ENCODE measurements around the gene NUB1.

Gene NUB1

DNA sequence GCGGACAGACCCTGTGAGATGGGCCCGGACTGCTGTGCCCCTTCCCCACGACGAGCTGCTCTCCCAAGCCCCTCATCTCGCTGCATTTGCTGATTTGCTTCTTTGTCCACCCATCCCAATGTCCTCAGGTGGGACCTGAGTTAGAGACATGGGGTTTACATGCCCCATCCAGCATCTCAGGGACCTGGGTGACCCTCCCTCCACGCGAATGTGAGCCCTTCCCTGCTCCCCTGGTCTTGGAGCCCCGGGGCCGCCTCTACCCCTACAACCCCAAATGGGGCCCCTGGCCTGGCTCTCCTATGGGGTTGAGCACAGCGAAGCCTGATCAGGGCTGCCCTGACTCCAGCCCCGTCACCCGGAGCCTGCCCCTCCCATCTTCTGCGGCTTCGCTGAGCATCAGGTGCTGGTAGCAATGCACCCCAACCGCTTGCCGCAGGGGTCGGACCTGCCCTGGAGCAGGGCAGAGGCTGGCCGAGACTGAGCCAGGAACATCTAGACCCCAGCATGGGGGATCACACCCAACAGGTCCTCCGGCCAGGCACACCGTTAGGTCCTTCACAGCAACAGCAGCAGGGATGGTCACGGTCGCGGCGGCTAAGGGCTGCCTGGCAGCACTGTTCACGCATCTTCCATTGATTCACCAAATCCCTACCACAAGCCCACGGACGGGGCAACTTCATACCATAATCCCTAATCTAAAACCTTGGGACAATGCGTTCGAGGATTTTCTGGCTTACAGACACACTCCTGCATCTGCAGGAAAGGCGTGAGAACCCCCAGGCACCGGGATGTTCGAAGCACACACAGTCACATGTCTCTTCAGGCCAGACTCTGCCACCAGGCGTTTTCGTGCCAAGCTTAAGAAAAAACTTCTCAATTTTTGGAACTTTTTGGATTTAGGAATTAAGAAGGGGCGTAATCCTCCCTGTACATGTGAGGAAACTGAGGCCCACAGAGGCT is 52.7 kb downstream of the NUB1 start:
- H3K4me3 ChIP-seq (ENCODE audit: low read depth, low read length) = no peak overlapping the region
- no peaks in the 10 kb centered on the region for H3K27me3 ChIP-seq (ENCODE audit: insufficient read depth, low read depth, severe bottlenecking)
- no peak overlapping the region for H3K27ac ChIP-seq
- no peaks in the 10 kb centered on the region for H3K36me3 ChIP-seq
- H3K9me3 ChIP-seq (ENCODE audit: severe bottlenecking) = no peaks in the 10 kb centered on the region
- TF ChIP-seq, protein P1, sequence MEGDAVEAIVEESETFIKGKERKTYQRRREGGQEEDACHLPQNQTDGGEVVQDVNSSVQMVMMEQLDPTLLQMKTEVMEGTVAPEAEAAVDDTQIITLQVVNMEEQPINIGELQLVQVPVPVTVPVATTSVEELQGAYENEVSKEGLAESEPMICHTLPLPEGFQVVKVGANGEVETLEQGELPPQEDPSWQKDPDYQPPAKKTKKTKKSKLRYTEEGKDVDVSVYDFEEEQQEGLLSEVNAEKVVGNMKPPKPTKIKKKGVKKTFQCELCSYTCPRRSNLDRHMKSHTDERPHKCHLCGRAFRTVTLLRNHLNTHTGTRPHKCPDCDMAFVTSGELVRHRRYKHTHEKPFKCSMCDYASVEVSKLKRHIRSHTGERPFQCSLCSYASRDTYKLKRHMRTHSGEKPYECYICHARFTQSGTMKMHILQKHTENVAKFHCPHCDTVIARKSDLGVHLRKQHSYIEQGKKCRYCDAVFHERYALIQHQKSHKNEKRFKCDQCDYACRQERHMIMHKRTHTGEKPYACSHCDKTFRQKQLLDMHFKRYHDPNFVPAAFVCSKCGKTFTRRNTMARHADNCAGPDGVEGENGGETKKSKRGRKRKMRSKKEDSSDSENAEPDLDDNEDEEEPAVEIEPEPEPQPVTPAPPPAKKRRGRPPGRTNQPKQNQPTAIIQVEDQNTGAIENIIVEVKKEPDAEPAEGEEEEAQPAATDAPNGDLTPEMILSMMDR (IDR thresholded peaks at IDR 0.05; ENCODE audit: low read depth, low read length) = no peak
- no peak for DNase-seq

DNA sequence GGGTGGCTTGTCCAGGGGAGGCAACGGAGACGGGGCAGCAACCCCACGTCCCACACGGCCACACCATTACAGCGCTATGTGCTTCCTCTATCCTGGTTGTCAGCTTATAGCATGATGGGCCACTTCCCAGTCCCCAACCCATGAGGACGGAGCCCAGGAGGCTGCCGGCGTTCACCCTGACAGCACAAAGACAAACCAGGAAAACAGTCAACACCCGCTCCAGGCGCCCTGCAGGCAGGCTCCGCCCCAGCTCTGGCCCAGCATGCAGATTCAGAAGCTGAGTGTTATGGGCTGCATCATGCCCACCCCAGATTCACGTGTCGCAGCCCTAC is 53.4 kb downstream of the NUB1 start:
- no peak overlapping the region for H3K27ac ChIP-seq
- no peaks in the 10 kb centered on the region for H3K27me3 ChIP-seq (ENCODE audit: insufficient read depth, low read depth, severe bottlenecking)
- TF ChIP-seq, protein P1 (IDR thresholded peaks at IDR 0.05; ENCODE audit: low read depth, low read length) = no peak
- H3K36me3 ChIP-seq = no peaks in the 10 kb centered on the region
- DNase-seq = no peak
- H3K9me3 ChIP-seq (ENCODE audit: severe bottlenecking) = no peaks in the 10 kb centered on the region
- no peak overlapping the region for H3K4me3 ChIP-seq (ENCODE audit: low read depth, low read length)

DNA sequence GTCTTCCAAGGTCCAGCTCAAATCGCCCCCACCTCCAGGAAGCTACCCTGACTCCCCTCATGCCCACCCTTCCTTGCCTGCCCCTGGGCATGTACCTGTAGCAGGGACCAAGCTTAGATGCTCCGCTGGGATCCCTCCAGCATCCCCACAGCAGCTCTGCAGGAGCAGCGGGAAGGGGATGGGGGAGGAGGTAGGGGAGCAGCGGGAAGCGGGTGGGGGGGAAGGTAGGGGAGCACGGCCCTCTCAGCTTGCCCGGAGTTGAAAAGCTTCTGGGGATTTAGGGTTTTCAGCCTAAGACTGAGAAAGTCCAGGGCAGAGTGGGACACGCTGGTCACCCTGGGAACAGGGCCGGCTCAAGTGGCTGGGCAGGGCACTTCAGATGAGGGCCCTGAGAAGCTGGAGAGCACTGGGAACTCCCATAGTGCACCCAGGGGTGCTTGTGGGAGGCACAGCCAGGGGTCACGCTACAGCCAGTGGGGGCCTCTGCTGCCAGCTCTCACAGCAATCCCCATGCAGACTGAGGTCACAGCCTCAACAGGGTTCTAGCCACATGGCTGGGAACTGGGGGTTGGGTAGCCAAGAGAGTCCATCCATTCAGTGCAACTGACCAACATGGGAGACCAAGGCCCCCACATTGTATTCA is 54.8 kb downstream of the NUB1 start:
- Histone ChIP-seq H3K4me3 (ENCODE audit: low read depth, low read length) (no peak overlapping the region), H3K27ac (no peak overlapping the region), H3K9me3 (ENCODE audit: severe bottlenecking) (no peaks in the 10 kb centered on the region), H3K36me3 (no peaks in the 10 kb centered on the region), H3K27me3 (ENCODE audit: insufficient read depth, low read depth, severe bottlenecking) (no peaks in the 10 kb centered on the region)
- TF ChIP-seq, protein P1 (IDR thresholded peaks at IDR 0.05; ENCODE audit: low read depth, low read length) = no peak
- DNase-seq = no peak

DNA sequence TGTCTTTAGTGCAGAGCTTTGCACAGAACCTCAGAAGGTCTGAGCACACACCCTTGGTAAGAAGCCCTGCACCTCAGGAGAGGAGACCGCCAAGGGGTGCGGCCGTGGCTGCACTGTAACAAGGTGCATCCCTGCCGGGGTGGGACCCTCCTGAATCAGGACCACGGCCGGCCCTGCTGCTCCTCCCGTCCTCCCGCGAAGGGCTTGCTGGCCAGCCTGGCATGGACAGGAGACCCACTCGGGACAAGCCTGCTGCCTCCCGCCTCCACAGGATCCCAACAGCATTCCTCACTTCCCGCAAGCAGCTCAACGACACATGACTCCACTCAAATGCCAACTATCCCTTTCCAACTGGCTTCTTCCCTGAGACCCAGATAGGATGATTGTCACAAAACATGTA is 55.4 kb downstream of the NUB1 start:
- TF ChIP-seq, protein P1 (IDR thresholded peaks at IDR 0.05; ENCODE audit: low read depth, low read length) = no peak
- no peak overlapping the region for H3K27ac ChIP-seq
- H3K9me3 ChIP-seq (ENCODE audit: severe bottlenecking) = no peaks in the 10 kb centered on the region
- no peak for DNase-seq
- H3K27me3 ChIP-seq (ENCODE audit: insufficient read depth, low read depth, severe bottlenecking) = no peaks in the 10 kb centered on the region
- H3K36me3 ChIP-seq = no peaks in the 10 kb centered on the region
- H3K4me3 ChIP-seq (ENCODE audit: low read depth, low read length) = no peak overlapping the region

DNA sequence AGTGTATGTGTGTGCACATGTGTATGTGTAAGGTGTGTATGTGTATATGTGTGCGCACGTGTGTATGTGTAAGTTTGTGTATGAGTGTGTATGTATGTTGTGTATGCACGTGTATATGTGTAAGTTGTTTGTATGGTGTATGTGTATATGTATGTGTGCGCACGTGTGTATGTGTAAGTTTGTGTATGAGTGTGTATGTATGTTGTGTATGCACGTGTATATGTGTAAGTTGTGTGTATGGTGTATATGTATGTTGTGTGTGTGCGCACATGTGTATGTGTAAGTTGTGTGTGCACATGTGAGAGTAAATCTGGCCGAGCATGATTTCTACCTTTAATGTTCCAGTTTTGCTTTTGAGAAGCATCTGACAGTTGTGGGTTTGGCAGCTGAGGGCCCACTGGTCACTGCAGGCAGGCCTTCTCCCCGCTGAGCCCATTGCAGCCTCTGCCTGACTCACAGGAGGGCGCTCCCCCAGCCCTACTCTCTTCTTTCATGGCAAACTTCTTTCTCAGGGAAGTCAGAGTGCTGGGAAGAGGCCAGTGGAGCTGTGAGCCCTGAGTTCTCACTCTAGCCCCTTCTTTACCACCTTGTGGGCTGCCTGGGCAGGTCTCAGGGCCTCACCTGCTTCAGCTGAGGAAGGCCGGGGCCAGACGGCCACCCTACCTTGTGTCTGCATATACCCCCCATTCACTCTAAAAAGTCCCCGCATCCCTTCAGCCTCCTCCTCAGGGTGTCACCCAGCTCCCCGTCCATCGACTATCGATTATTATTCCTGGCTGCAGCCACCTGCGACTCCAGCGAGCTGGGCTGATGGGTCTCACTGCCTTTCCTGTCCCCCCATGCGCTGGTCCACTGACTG is 57.1 kb downstream of the NUB1 start:
- Histone ChIP-seq H3K27me3 (ENCODE audit: insufficient read depth, low read depth, severe bottlenecking) (no peaks in the 10 kb centered on the region), H3K27ac (no peak overlapping the region), H3K9me3 (ENCODE audit: severe bottlenecking) (no peaks in the 10 kb centered on the region), H3K4me3 (ENCODE audit: low read depth, low read length) (no peak overlapping the region), H3K36me3 (no peaks in the 10 kb centered on the region)
- TF ChIP-seq, protein P1 (IDR thresholded peaks at IDR 0.05; ENCODE audit: low read depth, low read length) = no peak
- no peak for DNase-seq
